Measurements from ENCODE around the gene DENND4A.

The DENND4A gene

GRCh38 chr15:65660927-65661326 lies 131.2 kb downstream of the DENND4A start:
- no peak for DNase-seq

- no peak for DNase-seq
These were observed 132.5 kb downstream of the DENND4A start for GRCh38 chr15:65659502-65660052.

DNA sequence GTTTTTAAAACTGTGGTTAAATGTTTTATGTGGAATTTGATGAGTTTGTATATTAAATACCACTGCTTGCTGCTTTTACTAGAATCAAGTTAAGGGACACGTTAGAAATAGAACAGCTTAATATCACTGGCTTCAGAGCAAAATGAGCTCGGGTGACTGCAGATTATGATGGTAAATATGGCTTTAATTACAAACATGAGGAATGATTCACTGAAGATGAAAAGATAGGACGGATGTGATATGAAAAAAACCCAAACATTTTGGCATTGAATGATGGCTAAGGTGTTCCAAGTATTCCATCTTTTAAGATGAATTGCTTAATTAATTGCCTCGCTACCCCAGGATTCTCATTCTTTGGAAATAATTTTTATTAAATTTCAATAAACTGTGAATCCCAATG lies 136.6 kb downstream of the DENND4A start:
- DNase-seq, result no peak

DNA sequence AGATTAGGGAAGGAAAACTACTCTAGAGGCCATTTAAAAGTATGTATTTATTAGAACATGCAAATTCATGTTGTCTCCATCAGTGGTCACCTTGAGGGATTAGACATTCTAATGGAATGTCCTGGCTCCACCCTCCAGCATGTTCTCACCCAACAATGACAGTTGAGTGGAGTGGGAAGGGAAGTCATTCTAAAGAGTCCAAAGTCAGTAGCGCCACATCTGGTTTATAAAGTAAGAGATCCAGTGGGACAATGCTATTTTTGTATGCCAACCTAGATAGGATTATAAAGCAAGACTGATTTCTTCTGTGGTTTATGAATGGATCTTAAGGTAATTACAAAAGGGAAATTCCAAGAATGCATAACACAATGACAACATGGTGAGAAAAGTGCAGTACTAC lies 137.1 kb downstream of the DENND4A start:
- no peak for DNase-seq

DNA sequence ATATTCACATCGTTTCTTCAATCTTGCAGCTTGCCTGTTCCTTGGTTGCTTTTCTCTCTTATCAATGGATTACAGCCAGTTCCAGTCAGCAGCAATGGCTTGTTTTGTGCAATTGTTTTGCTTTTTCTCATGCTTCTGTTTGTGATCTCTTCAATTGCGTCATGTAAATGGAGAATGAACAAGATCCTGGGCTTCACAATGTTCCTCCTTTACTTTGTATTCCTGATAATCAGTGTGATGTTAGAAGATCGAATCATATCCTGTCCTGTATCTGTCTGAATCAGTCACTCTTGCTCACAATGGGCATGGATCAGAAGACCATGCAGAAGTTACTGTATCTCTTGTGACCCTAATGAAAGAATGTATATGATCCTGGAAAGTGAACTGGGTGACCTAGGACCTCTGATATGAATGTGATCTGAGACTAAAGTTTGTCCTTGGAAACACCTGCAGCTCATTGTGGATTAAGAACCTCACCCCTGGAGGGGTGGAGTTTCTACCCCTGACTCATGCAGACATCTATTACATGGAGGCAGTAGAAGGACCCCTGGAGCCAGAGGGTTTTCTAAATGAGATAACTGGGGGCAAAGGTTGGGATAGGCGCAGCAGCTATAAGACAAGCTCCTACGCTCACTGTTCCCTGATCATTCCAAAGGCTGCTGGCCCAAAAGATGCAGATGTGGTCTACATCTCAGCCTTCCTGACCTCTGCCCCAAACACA lies 138.1 kb downstream of the DENND4A start:
- no peak for DNase-seq

GRCh38 chr15:65653341-65653740 lies 138.8 kb downstream of the DENND4A start:
- no peak for DNase-seq

GRCh38 chr15:65651831-65652749 lies 140.0 kb downstream of the DENND4A start:
- no peak for DNase-seq

GRCh38 chr15:65651042-65651322 lies 141.1 kb downstream of the DENND4A start:
- DNase-seq, result no peak

DNA sequence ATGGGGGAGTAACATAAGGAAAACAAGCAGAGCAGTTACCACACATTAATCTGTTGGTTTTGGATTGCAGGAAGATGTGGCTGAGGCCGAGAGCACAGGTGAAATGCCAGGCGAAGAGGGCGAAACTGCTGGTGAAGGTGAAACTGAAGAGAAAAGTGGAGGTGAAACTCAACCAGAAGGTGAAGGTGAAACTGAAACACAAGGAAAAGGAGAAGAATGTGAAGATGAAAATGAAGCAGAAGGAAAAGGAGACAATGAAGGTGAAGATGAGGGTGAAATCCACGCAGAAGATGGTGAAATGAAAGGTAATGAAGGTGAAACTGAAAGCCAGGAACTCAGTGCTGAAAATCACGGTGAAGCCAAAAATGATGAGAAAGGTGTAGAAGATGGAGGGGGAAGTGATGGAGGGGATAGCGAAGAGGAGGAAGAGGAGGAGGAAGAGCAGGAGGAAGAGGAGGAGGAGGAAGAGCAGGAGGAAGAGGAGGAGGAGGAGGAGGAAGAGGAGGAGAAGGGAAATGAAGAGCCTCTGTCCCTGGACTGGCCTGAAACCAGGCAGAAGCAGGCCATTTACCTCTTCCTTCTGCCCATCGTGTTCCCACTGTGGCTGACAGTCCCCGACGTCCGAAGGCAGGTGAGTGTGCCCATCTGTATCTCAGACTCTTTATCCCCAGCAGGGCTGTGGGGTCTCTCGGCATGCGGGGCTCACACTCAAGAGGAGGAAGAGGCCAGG lies 141.6 kb downstream of the DENND4A start:
- DNase-seq, result no peak

- no peak for DNase-seq
These were observed 145.6 kb downstream of the DENND4A start for GRCh38 chr15:65646486-65646885.

DNA sequence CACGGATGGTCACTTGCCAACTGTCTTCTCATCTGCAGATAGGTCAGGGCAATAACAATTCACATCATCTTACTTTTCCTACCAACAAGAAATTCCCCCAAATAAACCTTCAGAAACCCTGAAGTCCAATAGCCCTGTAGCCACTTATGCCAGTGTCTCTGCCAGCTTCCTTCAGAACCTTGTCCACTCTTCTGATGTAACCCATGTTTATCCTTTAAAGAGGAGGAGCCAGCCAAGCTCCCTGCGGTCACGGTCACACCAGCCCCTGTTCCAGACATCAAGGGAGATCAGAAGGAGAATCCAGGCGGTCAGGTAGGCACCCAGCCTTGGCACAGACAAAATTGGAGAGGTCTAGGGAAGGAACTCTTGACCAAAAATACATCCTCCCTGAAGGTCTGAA lies 146.7 kb downstream of the DENND4A start:
- no peak for DNase-seq

GRCh38 chr15:65644282-65644681 lies 147.8 kb downstream of the DENND4A start:
- DNase-seq, result no peak

- DNase-seq, result no peak
These were observed 149.5 kb downstream of the DENND4A start for GRCh38 chr15:65642594-65642993.

GRCh38 chr15:65641768-65642475 lies 150.2 kb downstream of the DENND4A start:
- DNase-seq, result no peak

DNA sequence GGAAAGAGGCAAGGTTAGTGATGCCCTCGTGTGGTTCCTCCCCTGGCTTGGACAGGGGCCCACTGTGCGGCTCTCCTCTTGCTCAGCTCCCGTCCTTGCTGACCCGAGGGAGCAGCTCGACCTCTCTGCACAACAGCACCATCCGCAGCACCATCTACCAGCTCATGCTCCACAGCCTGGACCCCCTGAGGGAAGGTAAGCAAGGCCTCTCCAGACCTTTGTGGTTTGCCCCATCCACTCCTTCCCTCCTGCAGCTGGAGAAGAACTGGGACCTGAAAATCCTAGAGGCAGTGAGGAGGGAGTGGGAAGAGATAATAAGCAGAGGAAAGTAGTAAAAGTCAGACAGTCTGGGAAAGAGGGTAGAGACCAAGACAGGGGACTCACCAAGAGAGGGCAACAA lies 152.6 kb downstream of the DENND4A start:
- DNase-seq, result no peak

- DNase-seq, result peak; percentile 45
These were observed 153.4 kb downstream of the DENND4A start for GRCh38 chr15:65638681-65639089.

GRCh38 chr15:65638109-65638508 lies 154.0 kb downstream of the DENND4A start:
- DNase-seq, result no peak

DNA sequence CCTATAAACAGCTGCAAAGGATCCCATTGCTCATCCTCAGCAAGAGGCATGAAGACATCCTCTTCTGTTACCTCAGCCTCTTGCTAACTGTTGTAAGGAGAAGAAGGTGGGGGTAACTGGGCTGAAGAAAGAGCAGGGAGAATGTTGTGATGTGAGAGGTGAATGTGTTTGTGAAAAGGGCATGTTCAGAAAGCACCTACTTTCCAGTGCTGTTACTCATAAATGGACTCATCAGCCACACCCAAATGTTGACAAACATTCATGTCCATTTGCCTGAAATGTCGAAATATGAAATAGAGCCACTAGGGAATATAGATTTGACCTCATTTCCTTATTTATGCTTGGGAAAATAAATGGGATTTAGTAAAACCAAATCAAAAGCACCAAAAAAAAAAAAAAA lies 157.7 kb downstream of the DENND4A start:
- no peak for DNase-seq

DNA sequence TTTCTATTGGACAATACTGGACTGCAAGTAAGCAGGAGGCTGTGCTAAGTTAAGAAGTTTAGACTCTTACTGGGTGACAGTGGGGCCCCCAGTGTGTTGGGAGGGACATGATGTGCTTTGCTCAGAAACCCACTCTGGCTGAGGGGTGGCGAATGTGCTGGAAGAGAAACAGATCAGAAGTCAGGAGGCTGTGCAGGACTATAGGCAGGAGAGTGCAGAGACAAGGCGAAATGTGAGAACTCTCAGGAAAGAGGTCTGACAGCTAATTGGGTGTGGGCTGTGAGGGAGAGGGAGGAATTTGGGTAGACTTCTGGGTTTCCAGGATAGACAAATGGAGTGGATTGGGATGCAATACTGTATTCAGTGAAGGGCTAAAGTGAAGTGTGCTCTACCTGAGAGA lies 158.3 kb downstream of the DENND4A start:
- no peak for DNase-seq

GRCh38 chr15:65632780-65633375 lies 159.2 kb downstream of the DENND4A start:
- no peak for DNase-seq

GRCh38 chr15:65631503-65631902 lies 160.6 kb downstream of the DENND4A start:
- no peak for DNase-seq

DNA sequence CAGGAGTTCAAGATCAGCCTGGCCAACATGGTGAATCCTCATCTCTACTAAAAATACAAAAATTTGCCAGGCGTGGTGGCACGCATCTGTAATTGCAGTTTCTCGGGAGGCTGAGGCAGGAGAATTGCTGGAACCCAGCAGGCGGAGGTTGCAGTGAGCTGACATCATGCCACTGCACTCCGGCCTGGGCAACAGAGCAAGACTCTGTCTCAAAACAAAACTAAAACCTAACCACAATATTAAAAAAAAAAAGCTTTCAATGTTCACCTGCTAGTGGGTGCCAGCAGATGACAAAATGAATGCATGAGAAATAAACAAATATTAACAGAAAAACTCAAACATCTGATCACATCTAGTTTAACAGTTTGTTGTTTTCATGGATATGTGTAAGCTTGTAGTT lies 161.3 kb downstream of the DENND4A start:
- DNase-seq, result no peak
